ENCODE data around the gene IFNA14.
"Not testable (repeated sequence)": the region's sequence is repeated elsewhere in the genome, so short reads cannot be mapped to it uniquely, and the experiment has no call there.

DNA sequence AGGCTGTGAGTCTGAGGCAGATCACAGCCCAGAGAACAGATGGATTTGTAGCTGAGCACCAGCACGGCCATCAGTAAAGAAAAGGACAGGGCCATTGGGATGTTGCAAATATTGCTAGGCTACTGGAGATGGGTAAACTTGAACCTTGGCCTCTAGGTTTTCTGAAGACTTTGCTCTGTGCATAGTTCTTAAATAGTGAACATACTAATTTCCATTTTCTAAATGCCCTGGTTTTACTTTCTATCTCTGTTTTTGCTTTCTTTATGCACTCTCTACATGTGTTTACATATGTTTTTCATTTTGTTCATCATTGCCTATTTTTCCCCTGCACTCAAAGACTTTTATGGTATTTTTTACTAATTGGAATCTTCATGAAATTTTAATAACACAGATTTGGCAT, 22.6 kb downstream of the IFNA14 start, which contains the start of gene IFNA16:
- TF ChIP-seq, protein P1, sequence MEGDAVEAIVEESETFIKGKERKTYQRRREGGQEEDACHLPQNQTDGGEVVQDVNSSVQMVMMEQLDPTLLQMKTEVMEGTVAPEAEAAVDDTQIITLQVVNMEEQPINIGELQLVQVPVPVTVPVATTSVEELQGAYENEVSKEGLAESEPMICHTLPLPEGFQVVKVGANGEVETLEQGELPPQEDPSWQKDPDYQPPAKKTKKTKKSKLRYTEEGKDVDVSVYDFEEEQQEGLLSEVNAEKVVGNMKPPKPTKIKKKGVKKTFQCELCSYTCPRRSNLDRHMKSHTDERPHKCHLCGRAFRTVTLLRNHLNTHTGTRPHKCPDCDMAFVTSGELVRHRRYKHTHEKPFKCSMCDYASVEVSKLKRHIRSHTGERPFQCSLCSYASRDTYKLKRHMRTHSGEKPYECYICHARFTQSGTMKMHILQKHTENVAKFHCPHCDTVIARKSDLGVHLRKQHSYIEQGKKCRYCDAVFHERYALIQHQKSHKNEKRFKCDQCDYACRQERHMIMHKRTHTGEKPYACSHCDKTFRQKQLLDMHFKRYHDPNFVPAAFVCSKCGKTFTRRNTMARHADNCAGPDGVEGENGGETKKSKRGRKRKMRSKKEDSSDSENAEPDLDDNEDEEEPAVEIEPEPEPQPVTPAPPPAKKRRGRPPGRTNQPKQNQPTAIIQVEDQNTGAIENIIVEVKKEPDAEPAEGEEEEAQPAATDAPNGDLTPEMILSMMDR (conservative IDR thresholded peaks at IDR 0.05; ENCODE audit: low read length), result not testable (repeated sequence)
- not testable (repeated sequence) for TF ChIP-seq EZH2phosphoT487 (IDR thresholded peaks at IDR 0.05; ENCODE audit: borderline replicate concordance)
